Measurements from ENCODE around the gene TUBA4B.
"Not testable (repeated sequence)": the region's sequence is repeated elsewhere in the genome, so short reads cannot be mapped to it uniquely, and the experiment has no call there.

TUBA4B gene

GRCh38 chr2:219287116-219287440 is 34.0 kb downstream of the TUBA4B start:
- H3K4me3 Mint-ChIP-seq; ATAC-seq (replicated peaks; ENCODE audit: extremely low read depth, poor library complexity, severe bottlenecking): not testable (repeated sequence)

GRCh38 chr2:219287580-219288265 is 34.7 kb downstream of the TUBA4B start:
- no peak for ATAC-seq (replicated peaks; ENCODE audit: extremely low read depth, poor library complexity, severe bottlenecking)
- peaks cover 17% of the 10 kb centered on the region for H3K36me3 Mint-ChIP-seq (ENCODE audit: insufficient read depth)
- no peak overlapping the region for H3K4me3 Mint-ChIP-seq
- peaks cover 12% of the 10 kb centered on the region for H3K4me1 Mint-ChIP-seq
- H3K9me3 Mint-ChIP-seq: no peaks in the 10 kb centered on the region
- no peak for DNase-seq (ENCODE audit: low spot score in 2 of 2)
- H3K27ac Mint-ChIP-seq (ENCODE audit: low read depth): peak overlapping the region; percentile 83
- H3K27me3 Mint-ChIP-seq: no peaks in the 10 kb centered on the region

More at GRCh38 chr2:219287116-219287440, 34.0 kb downstream of the TUBA4B start:
- H3K9me3 Mint-ChIP-seq; DNase-seq (ENCODE audit: low spot score in 2 of 2); H3K27ac Mint-ChIP-seq (ENCODE audit: low read depth); H3K27me3 Mint-ChIP-seq: not testable (repeated sequence)
- Mint-ChIP-seq H3K4me1 (peaks cover 13% of the 10 kb centered on the region), H3K36me3 (ENCODE audit: insufficient read depth) (peaks cover 20% of the 10 kb centered on the region)

DNA sequence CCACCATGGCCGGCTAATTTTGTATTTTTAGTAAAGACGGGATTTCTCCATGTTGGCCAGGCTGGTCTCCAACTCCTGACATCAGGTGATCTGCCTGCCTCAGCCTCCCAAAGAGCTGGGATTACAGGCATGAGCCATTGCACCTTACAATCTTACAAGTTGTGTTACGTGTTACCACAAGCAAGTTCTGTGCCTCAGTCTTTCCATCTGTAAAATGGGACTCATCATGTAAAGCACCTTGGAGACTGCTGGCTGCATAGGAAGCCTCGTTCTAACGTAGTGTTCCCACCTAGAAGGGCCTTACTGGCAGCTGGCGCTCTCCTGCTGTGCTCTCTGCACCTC is 36.1 kb downstream of the TUBA4B start:
- Mint-ChIP-seq H3K27ac (ENCODE audit: low read depth) (no peak overlapping the region), H3K36me3 (ENCODE audit: insufficient read depth) (peaks cover 7% of the 10 kb centered on the region), H3K4me1 (peaks cover 11% of the 10 kb centered on the region), H3K4me3 (no peak overlapping the region), H3K9me3 (no peaks in the 10 kb centered on the region), H3K27me3 (no peaks in the 10 kb centered on the region)
- no peak for ATAC-seq (replicated peaks; ENCODE audit: extremely low read depth, poor library complexity, severe bottlenecking)
- no peak for DNase-seq (ENCODE audit: low spot score in 2 of 2)

GRCh38 chr2:219289537-219290361 is 36.7 kb downstream of the TUBA4B start:
- Mint-ChIP-seq H3K4me3 (no peak overlapping the region), H3K27me3 (no peaks in the 10 kb centered on the region), H3K4me1 (peaks cover 15% of the 10 kb centered on the region), H3K36me3 (ENCODE audit: insufficient read depth) (peaks cover 7% of the 10 kb centered on the region), H3K9me3 (no peaks in the 10 kb centered on the region), H3K27ac (ENCODE audit: low read depth) (peak overlapping the region; percentile 46)
- ATAC-seq (replicated peaks; ENCODE audit: extremely low read depth, poor library complexity, severe bottlenecking) (no peak), DNase-seq (ENCODE audit: low spot score in 2 of 2) (no peak)

- H3K27me3 Mint-ChIP-seq: no peaks in the 10 kb centered on the region
- H3K4me1 Mint-ChIP-seq: peaks cover 15% of the 10 kb centered on the region
- H3K9me3 Mint-ChIP-seq: no peaks in the 10 kb centered on the region
- peaks cover 8% of the 10 kb centered on the region for H3K36me3 Mint-ChIP-seq (ENCODE audit: insufficient read depth)
- H3K27ac Mint-ChIP-seq (ENCODE audit: low read depth): peak overlapping the region; percentile 46
- H3K4me3 Mint-ChIP-seq: no peak overlapping the region
- DNase-seq (ENCODE audit: low spot score in 2 of 2) (no peak), ATAC-seq (replicated peaks; ENCODE audit: extremely low read depth, poor library complexity, severe bottlenecking) (no peak)
Observed at GRCh38 chr2:219290381-219291171, 37.5 kb downstream of the TUBA4B start.

DNA sequence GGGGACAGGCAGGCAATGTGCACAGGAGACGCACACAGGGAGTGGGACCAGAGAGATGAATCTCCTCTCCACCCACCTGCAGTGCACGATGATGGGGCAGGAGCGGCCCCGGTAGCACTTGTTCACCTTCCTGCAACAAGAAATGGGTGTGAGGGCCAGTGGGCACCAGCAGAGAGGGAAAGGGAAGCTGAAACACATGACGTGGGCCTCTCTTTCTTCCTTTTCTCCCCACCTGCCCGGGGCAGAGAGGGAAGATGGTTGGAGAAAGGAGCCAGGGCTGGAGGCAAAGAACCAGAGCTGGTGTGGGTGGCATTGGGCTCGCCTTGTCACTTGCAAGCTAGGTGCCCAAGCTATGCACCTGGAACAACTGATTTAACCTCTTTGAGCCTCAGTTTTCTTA is 38.4 kb downstream of the TUBA4B start:
- H3K27ac Mint-ChIP-seq (ENCODE audit: low read depth): peak overlapping the region; percentile 32
- no peak for ATAC-seq (replicated peaks; ENCODE audit: extremely low read depth, poor library complexity, severe bottlenecking)

DNA sequence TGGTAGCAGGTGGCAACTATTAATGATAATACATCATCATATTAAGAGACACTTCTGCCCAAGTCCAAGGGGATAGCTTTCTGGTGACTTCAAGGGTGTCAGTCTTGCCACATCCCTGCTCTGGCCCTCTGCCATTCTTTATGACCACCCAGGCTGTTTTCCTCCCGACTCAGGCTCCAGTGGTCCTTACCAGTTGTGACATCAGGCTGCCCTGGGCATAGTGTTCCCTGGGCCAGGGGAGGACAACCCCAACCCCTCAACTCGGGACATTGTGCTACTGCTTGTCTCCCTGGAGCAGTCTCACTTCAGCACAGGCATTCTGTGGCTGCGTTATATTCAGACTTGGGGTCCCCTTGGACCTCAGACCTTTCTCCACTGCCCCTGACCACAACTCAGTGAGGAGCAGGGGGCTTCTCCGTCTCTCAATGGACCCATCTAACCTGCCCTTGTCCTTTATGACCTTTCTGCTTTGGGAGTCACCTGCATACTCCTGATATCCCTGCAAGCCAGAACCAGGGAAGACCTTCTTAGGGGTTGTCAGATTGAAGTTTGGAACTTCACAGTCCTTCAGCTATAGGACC is 39.0 kb downstream of the TUBA4B start:
- peaks cover 19% of the 10 kb centered on the region for H3K4me1 Mint-ChIP-seq
- no peaks in the 10 kb centered on the region for H3K27me3 Mint-ChIP-seq
- H3K9me3 Mint-ChIP-seq: no peaks in the 10 kb centered on the region

More for the DNA sequence above, 38.4 kb downstream of the TUBA4B start:
- peaks cover 5% of the 10 kb centered on the region for H3K36me3 Mint-ChIP-seq (ENCODE audit: insufficient read depth)
- H3K4me1 Mint-ChIP-seq: peaks cover 19% of the 10 kb centered on the region
- H3K9me3 Mint-ChIP-seq: no peaks in the 10 kb centered on the region
- no peak for DNase-seq (ENCODE audit: low spot score in 2 of 2)
- no peak overlapping the region for H3K4me3 Mint-ChIP-seq
- no peaks in the 10 kb centered on the region for H3K27me3 Mint-ChIP-seq

GRCh38 chr2:219292616-219293015 is 39.6 kb downstream of the TUBA4B start:
- ATAC-seq (replicated peaks; ENCODE audit: extremely low read depth, poor library complexity, severe bottlenecking) (no peak), DNase-seq (ENCODE audit: low spot score in 2 of 2) (no peak)
- Mint-ChIP-seq H3K27me3 (no peaks in the 10 kb centered on the region), H3K4me3 (no peak overlapping the region), H3K4me1 (peaks cover 19% of the 10 kb centered on the region), H3K36me3 (ENCODE audit: insufficient read depth) (peaks cover 3% of the 10 kb centered on the region), H3K9me3 (no peaks in the 10 kb centered on the region), H3K27ac (ENCODE audit: low read depth) (no peak overlapping the region)

More for the DNA sequence above, 39.0 kb downstream of the TUBA4B start:
- Mint-ChIP-seq H3K36me3 (ENCODE audit: insufficient read depth) (peaks cover 4% of the 10 kb centered on the region), H3K27ac (ENCODE audit: low read depth) (no peak overlapping the region), H3K4me3 (no peak overlapping the region)
- ATAC-seq (replicated peaks; ENCODE audit: extremely low read depth, poor library complexity, severe bottlenecking): no peak
- no peak for DNase-seq (ENCODE audit: low spot score in 2 of 2)

DNA sequence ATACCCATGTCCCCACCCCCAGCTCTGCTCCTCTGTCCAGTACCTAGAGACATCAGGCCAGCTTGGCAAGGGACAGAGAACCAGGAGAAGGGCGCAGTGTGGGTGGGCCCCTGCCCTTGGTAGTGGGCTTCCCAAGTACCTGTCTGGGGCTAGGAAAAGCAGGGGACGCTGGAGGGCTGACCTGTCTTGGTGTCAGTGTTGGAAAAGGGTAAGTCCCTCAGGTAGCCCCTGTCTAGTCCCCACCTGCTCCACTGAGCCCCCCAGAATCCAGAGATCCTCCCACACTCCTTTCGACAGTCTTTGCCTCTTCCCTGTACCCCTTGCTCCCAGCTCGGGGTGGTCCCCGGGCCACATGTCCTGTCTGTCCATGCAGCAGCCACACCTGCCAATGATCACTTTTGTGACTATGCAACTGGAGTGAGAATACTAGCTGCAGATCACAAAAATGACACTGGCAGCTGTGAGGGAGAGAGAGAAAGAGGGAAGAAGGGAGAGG is 40.7 kb downstream of the TUBA4B start:
- Mint-ChIP-seq H3K27ac (ENCODE audit: low read depth) (peak overlapping the region; percentile 83), H3K4me1 (peaks cover 19% of the 10 kb centered on the region), H3K4me3 (peak overlapping the region; percentile 69), H3K9me3 (no peaks in the 10 kb centered on the region), H3K36me3 (ENCODE audit: insufficient read depth) (peaks cover 6% of the 10 kb centered on the region), H3K27me3 (no peaks in the 10 kb centered on the region)
- ATAC-seq (replicated peaks; ENCODE audit: extremely low read depth, poor library complexity, severe bottlenecking) (no peak), DNase-seq (ENCODE audit: low spot score in 2 of 2) (no peak)

- H3K36me3 Mint-ChIP-seq (ENCODE audit: insufficient read depth): peaks cover 6% of the 10 kb centered on the region
- DNase-seq (ENCODE audit: low spot score in 2 of 2): peak; percentile 83 to 87
- no peaks in the 10 kb centered on the region for H3K27me3 Mint-ChIP-seq
- no peaks in the 10 kb centered on the region for H3K9me3 Mint-ChIP-seq
- peak; percentile 90 for ATAC-seq (replicated peaks; ENCODE audit: extremely low read depth, poor library complexity, severe bottlenecking)
- H3K4me3 Mint-ChIP-seq: peak overlapping the region; percentile 69
- H3K4me1 Mint-ChIP-seq: peaks cover 19% of the 10 kb centered on the region
- H3K27ac Mint-ChIP-seq (ENCODE audit: low read depth): peak overlapping the region; percentile 83
Observed at GRCh38 chr2:219294356-219295351, 41.6 kb downstream of the TUBA4B start.

GRCh38 chr2:219296142-219296541 is 43.1 kb downstream of the TUBA4B start:
- Mint-ChIP-seq H3K4me3 (peak overlapping the region; percentile 45), H3K27ac (ENCODE audit: low read depth) (peak overlapping the region; percentile 83), H3K9me3 (no peaks in the 10 kb centered on the region), H3K36me3 (ENCODE audit: insufficient read depth) (peaks cover 6% of the 10 kb centered on the region), H3K27me3 (peaks cover 14% of the 10 kb centered on the region), H3K4me1 (peaks cover 19% of the 10 kb centered on the region)
- DNase-seq (ENCODE audit: low spot score in 2 of 2) (no peak), ATAC-seq (replicated peaks; ENCODE audit: extremely low read depth, poor library complexity, severe bottlenecking) (no peak)
